GM10266 (cell line): Measurements from ENCODE around the gene RAD51B.

Experiments used
- DNase-seq: peaks from one replicate; pipeline ENCODE4 v3.0.0; 2012; ENCODE audit errors: extremely low spot score
- CTCF ChIP-seq: IDR thresholded peaks from 2 replicates; pipeline ENCODE4 v1.5.1; 2012; ENCODE audit warnings: mild to moderate bottlenecking, low read depth; ENCODE audit not compliant: control insufficient read depth, insufficient read depth; ENCODE audit errors: missing control alignments

The RAD51B gene

GRCh38 chr14:68564826-68565759 is 745.5 kb downstream of the RAD51B start:
- no peak for DNase-seq

GRCh38 chr14:68566075-68566474 is 746.5 kb downstream of the RAD51B start:
- no peak for TF ChIP-seq CTCF

More at GRCh38 chr14:68564826-68565759, 745.5 kb downstream of the RAD51B start:
- no peak for TF ChIP-seq CTCF

GRCh38 chr14:68568907-68569897 is 749.6 kb downstream of the RAD51B start:
- DNase-seq, result no peak
- no peak for TF ChIP-seq CTCF

More at GRCh38 chr14:68566075-68566474, 746.5 kb downstream of the RAD51B start:
- DNase-seq, result no peak

- TF ChIP-seq CTCF, result no peak
- DNase-seq, result no peak
These were observed 750.4 kb downstream of the RAD51B start for GRCh38 chr14:68569970-68570409.

- no peak for TF ChIP-seq CTCF
- DNase-seq, result no peak
These were observed 751.6 kb downstream of the RAD51B start for GRCh38 chr14:68571114-68571591.

- DNase-seq, result no peak
- no peak for TF ChIP-seq CTCF
These were observed 752.4 kb downstream of the RAD51B start for GRCh38 chr14:68571928-68572525.
